Suprapubic skin (tissue), 4 donors: ENCODE measurements around the gene NARS2.

ENCODE experiments used
- CTCF ChIP-seq, 2 donors: fragments of 200-600 bp in 1 of 2; fragments of 450-650 bp in 1 of 2; sonication (generic) in 1 of 2; IDR thresholded peaks; one replicate each; pipeline ENCODE4 v1.5.1; 2016 to 2019; ENCODE audit warnings: antibody characterized with exemption in 2 of 2, mild to moderate bottlenecking in 1 of 2, moderate library complexity in 1 of 2
- EP300 ChIP-seq: sonication (generic); formaldehyde crosslinking; IDR thresholded peaks from one replicate; pipeline ENCODE4 v1.6.1; 2017; ENCODE audit warnings: antibody characterized with exemption
- POLR2A ChIP-seq, 2 donors: fragments of 450-650 bp; IDR thresholded peaks; one replicate each; pipeline ENCODE4 v1.6.1; 2017; ENCODE audit warnings: antibody characterized with exemption in 2 of 2, mild to moderate bottlenecking in 2 of 2, moderate library complexity in 2 of 2
- POLR2AphosphoS5 ChIP-seq, 3 donors: sonication (generic); formaldehyde crosslinking; IDR thresholded peaks; one replicate each; pipeline ENCODE4 v1.6.1; 2017; ENCODE audit warnings: antibody characterized with exemption in 3 of 3

GRCh38 chr11:78432058-78432515 lies 142.6 kb downstream of the NARS2 start:
- TF ChIP-seq POLR2A (IDR thresholded peaks at IDR 0.05) (no peak), CTCF (IDR thresholded peaks at IDR 0.05) (no peak), EP300 (no peak), POLR2AphosphoS5 (IDR thresholded peaks at IDR 0.05) (no peak)
